IPS-20b (cell line): ENCODE data around the gene UNC5CL.

ENCODE experiments used
- H3K27ac ChIP-seq: one replicate; pipeline ENCODE4 v1.5.1; 2013; ENCODE audit warnings: low read length
- H3K27me3 ChIP-seq: 2 replicates; pipeline ENCODE4 v1.6.1; 2013; ENCODE audit warnings: mild to moderate bottlenecking, low read length, inconsistent platforms; ENCODE audit not compliant: insufficient read depth
- H3K36me3 ChIP-seq: 2 replicates; pipeline ENCODE4 v1.6.1; 2013; ENCODE audit warnings: low read depth, mild to moderate bottlenecking, inconsistent platforms, low read length, moderate library complexity; ENCODE audit not compliant: insufficient read depth
- H3K4me1 ChIP-seq: 2 replicates; pipeline ENCODE4 v1.6.1; 2013; ENCODE audit warnings: mild to moderate bottlenecking, control low read depth, inconsistent platforms, low read length, moderate library complexity; ENCODE audit not compliant: insufficient read depth
- H3K4me3 ChIP-seq: 2 replicates; pipeline ENCODE4 v1.5.1; 2013; ENCODE audit warnings: mild to moderate bottlenecking, low read length, inconsistent platforms
- H3K9ac ChIP-seq: 2 replicates; pipeline ENCODE4 v1.6.1; 2013; ENCODE audit warnings: low read depth, mild to moderate bottlenecking, inconsistent platforms, low read length, moderate library complexity
- H3K9me3 ChIP-seq: 2 replicates; pipeline ENCODE4 v1.6.1; 2013; ENCODE audit warnings: mild to moderate bottlenecking, low read depth, low read length, inconsistent platforms; ENCODE audit not compliant: insufficient read depth

UNC5CL gene

DNA sequence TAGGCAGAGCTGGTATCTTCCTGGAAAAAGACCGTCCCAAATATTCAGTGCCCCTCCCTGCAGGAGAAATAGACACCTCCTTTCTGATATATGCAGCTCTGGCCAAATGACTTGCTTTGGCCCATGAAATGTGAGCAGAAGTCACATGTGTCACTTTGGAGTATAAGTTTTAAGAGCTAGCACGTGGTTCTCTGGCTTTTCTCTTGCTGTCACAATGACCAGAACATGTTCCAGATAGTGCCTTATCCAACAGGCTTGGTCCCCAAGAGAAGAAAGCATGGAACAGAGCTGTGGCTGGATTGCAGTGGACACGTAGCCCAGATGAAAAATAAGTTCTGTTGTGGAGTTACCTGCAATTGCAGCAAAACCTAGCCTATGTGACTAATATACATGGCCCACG is 40.4 kb downstream of the UNC5CL start:
- Histone ChIP-seq H3K27ac (no peak overlapping the region), H3K27me3 (no peaks in the 10 kb centered on the region; the same call in 1 of the 2 replicates), H3K4me1 (peaks cover 30% of the 10 kb centered on the region), H3K36me3 (no peaks in the 10 kb centered on the region), H3K9me3 (no peaks in the 10 kb centered on the region), H3K9ac (no peak overlapping the region; the same call in 1 of the 2 replicates), H3K4me3 (no peak overlapping the region)

DNA sequence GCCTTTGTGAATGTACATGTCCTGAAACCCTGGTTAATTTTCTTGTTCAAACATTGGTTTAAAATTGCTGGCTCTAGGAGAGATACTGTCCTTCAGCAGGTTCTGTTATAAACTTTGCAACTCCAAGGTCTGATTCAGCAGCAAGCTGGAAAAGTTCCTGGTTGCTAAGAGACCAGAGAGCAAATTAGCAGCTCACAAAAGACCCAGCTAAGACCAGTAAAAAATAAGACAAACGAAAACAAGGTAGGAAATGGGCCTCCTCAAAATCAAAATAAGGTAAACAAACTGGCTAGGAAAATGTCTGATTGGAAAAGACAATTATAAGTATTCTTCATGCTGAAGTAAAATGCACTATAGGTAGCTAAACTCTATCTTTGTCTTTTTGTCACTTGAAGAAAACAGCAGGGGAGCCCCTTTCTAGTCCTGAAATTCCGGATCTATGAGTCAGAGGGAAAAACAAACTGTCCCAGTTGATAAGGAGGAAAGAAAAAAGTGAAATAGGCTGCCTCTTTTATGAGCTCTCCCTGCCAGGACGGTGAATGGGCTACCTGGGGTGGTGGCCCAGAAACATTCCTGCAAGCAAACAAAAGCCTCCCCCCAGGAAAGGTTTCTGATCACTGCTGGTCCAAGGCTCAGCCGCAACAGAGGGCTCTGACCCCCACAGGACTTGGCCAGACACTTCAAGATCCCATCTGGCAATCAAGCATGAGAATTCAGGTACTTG is 41.6 kb downstream of the UNC5CL start:
- H3K4me3 ChIP-seq: peak overlapping the region; percentile 40; the same call in 1 of the 2 replicates
- H3K27ac ChIP-seq: peak overlapping the region; percentile 91
- no peaks in the 10 kb centered on the region; the same call in 1 of the 2 replicates for H3K27me3 ChIP-seq
- no peaks in the 10 kb centered on the region for H3K9me3 ChIP-seq
- no peaks in the 10 kb centered on the region for H3K36me3 ChIP-seq
- peaks cover 30% of the 10 kb centered on the region for H3K4me1 ChIP-seq
- peak overlapping the region; percentile 67 for H3K9ac ChIP-seq

- peak overlapping the region; percentile 91 for H3K27ac ChIP-seq
Observed at GRCh38 chr6:40996591-40997233, 42.3 kb downstream of the UNC5CL start.

GRCh38 chr6:40992746-40993145 is 46.3 kb downstream of the UNC5CL start:
- H3K27me3 ChIP-seq: no peaks in the 10 kb centered on the region

More at GRCh38 chr6:40996591-40997233, 42.3 kb downstream of the UNC5CL start:
- Histone ChIP-seq H3K9me3 (no peaks in the 10 kb centered on the region), H3K27me3 (no peaks in the 10 kb centered on the region; the same call in 1 of the 2 replicates), H3K4me3 (peak overlapping the region; percentile 40; the same call in 1 of the 2 replicates), H3K36me3 (no peaks in the 10 kb centered on the region), H3K9ac (peak overlapping the region; percentile 67), H3K4me1 (peaks cover 30% of the 10 kb centered on the region)

DNA sequence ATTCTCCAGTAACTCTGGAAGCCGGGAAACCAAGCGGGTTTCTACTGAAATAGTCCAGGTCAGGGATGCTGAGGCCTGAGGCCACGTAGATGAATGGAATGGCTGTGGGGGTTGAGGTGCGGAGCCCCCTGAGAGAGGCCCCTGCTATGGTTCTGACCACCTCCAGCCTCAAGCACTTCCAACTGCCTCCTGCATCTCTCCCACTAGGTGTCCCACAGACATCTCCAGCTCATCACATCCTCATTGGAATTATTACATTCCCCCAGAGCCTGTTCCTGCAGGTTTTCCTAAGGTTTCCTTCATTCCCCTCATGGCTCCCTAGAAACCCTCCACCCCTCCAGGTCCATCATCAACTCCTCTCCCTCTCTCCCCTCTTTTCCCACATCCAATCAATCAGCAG is 48.7 kb downstream of the UNC5CL start:
- Histone ChIP-seq H3K27me3 (no peaks in the 10 kb centered on the region), H3K9ac (no peak overlapping the region), H3K9me3 (no peaks in the 10 kb centered on the region), H3K36me3 (no peaks in the 10 kb centered on the region), H3K4me3 (no peak overlapping the region), H3K4me1 (no peaks in the 10 kb centered on the region; the same call in 1 of the 2 replicates), H3K27ac (no peak overlapping the region)

More at GRCh38 chr6:40992746-40993145, 46.3 kb downstream of the UNC5CL start:
- no peaks in the 10 kb centered on the region for H3K9me3 ChIP-seq
- H3K27ac ChIP-seq: no peak overlapping the region
- H3K4me1 ChIP-seq: peaks cover 17% of the 10 kb centered on the region
- no peak overlapping the region for H3K9ac ChIP-seq
- H3K36me3 ChIP-seq: no peaks in the 10 kb centered on the region
- H3K4me3 ChIP-seq: no peak overlapping the region

GRCh38 chr6:40989204-40990169 is 49.5 kb downstream of the UNC5CL start:
- H3K4me1 ChIP-seq: no peaks in the 10 kb centered on the region; the same call in 1 of the 2 replicates
- no peaks in the 10 kb centered on the region for H3K36me3 ChIP-seq
- no peaks in the 10 kb centered on the region for H3K9me3 ChIP-seq
- H3K27me3 ChIP-seq: no peaks in the 10 kb centered on the region
- H3K4me3 ChIP-seq: no peak overlapping the region
- H3K27ac ChIP-seq: no peak overlapping the region
- H3K9ac ChIP-seq: no peak overlapping the region

GRCh38 chr6:40988634-40989033 is 50.4 kb downstream of the UNC5CL start:
- Histone ChIP-seq H3K27ac (no peak overlapping the region), H3K4me3 (no peak overlapping the region), H3K9me3 (no peaks in the 10 kb centered on the region), H3K4me1 (peaks cover 4% of the 10 kb centered on the region), H3K27me3 (no peaks in the 10 kb centered on the region), H3K9ac (no peak overlapping the region), H3K36me3 (no peaks in the 10 kb centered on the region)

DNA sequence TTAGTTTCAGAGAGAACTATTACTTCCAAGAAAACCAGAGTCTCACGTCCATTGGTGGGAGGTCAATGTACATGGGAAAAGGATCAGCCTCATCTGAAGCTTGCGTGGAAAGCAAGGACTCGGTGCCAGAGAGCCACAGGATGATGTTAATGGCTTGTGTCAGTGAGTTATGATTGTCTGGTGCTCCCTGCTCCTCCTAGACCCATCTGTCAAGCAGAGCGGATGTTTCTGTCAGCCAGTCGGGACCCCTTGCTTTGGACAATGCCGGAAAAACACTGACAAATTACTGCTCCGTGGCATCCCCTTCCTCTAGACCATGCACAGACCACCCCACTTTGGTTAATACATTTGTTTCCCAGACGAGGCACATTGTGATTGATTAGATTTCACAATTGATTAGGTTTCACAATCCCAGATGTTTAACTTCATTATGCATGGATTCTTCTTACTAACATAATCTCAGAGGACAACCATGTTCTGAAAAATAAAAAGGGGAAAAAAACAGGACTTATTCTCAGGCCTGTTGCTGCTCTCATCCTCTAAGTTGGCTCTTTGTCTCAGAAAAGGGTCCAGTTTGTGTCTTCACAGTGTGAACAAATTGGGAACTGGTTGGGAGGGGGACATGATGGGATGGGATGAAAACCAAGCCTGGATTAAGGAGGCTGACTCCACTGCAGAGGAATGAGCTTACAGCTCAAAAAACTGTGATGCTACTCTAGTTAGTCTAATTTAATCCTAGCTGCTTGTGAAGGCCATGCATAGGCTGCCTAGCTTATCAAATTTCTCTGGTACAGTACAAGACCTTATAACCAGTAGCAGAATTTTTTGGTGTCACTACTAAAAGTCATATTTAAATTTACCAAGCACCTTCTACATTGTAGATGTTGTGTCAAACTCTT is 51.9 kb downstream of the UNC5CL start:
- H3K9ac ChIP-seq: no peak overlapping the region
- no peaks in the 10 kb centered on the region for H3K27me3 ChIP-seq
- peaks cover 14% of the 10 kb centered on the region for H3K4me1 ChIP-seq
- H3K36me3 ChIP-seq: no peaks in the 10 kb centered on the region
- no peak overlapping the region for H3K4me3 ChIP-seq
- no peak overlapping the region for H3K27ac ChIP-seq
- no peaks in the 10 kb centered on the region for H3K9me3 ChIP-seq

DNA sequence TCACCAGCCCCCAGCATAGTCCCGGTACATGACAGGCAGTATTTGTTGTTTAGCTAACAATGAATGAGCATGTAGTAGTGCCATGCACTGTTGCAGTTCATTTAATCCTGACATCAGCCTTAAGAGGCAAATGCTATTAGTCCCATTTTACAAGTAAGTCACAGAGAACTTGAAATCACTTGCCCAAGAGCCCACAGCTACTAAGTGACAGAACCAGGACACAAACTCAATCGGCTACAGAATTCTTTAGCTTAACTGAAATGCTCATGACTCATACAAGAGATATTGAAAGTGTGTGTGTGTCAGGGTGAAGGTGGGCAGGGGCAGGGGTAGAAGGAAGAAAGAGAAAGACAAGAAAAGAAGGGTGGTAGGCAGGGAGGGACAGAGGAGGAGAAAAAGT is 52.7 kb downstream of the UNC5CL start:
- Histone ChIP-seq H3K36me3 (no peaks in the 10 kb centered on the region), H3K27ac (no peak overlapping the region)

DNA sequence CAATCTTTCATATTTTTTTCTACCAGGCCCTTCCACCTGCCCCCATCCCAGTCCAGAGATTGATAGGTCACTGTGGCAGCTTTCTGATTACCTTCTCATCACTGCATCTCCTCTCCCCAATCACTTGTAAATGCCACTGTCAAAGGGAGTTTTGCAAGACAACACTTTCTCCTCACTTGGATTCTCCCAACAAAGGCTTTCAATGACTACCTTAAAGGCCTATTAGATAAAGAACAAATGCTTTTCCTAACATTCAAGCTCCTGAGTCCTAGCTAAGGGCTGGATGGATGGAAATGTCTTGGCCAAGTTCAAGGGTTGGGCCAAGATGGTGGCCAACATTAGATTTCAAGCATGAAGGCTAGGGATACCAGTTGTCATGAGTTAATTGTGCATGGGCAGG is 55.3 kb downstream of the UNC5CL start:
- Histone ChIP-seq H3K4me1 (peaks cover 14% of the 10 kb centered on the region), H3K9ac (no peak overlapping the region), H3K27me3 (no peaks in the 10 kb centered on the region), H3K36me3 (no peaks in the 10 kb centered on the region), H3K4me3 (0 out of 2 replicates have a peak overlapping the region, but pooled peaks have one; percentile 10), H3K27ac (no peak overlapping the region), H3K9me3 (no peaks in the 10 kb centered on the region)

More for the DNA sequence above, 52.7 kb downstream of the UNC5CL start:
- H3K9me3 ChIP-seq: no peaks in the 10 kb centered on the region
- no peaks in the 10 kb centered on the region for H3K27me3 ChIP-seq
- no peak overlapping the region for H3K9ac ChIP-seq
- H3K4me1 ChIP-seq: peaks cover 14% of the 10 kb centered on the region
- no peak overlapping the region for H3K4me3 ChIP-seq
